GM15510 (cell line): Measurements from ENCODE around the gene BHLHE23.

ENCODE experiments used
- POLR2A ChIP-seq: IDR thresholded peaks from 3 replicates; pipeline ENCODE4 v1.6.1; 2011; ENCODE audit warnings: borderline replicate concordance; ENCODE audit not compliant: insufficient read length; ENCODE audit errors: extremely low read depth

Gene BHLHE23

DNA sequence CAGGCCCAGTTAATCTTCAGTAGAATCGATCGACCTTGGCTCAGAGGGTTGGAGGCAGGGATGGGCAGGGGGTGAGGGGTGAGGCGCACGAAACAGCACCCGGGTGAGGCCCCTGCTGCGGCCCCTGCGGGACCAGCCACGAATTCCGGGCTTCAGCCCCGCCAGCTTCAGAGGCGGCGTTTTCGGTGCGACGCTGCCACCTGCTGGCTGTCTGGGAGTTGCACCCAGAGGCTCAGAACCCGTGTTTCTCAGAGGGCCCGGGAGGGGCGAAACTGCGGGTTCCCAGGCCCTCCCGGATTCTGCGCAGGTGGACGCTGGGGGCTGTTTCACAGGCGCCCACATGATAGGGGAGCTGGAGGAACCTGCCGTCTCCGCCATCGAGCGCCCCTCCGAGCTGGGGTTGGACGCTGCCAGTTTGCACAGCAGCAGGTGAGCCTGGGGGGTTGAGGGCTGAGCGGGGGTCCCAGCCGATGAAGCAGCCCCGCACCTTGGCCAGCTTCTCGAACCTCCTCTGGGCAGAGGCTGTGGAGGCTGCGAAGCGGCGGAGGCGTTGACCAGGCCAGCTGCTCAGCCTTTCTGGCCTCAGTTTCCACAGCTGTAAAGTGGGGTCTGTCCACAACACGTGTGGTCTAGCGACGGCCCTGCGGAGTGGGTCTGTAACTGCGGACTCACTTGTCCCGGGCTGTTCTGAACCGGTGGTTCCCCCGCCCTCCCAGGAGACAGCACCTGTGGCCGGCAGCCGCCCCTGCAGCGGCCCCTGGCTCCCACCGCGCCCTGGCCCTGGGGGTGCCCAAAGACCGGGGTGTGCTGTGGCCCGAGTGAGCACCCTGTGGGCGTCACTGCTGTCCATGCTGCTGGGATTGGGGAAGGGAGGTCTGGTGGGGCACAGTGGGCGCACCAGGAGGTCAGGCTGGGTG is 2.5 kb upstream of the BHLHE23 start:
- peak; percentile 52 for TF ChIP-seq POLR2A

DNA sequence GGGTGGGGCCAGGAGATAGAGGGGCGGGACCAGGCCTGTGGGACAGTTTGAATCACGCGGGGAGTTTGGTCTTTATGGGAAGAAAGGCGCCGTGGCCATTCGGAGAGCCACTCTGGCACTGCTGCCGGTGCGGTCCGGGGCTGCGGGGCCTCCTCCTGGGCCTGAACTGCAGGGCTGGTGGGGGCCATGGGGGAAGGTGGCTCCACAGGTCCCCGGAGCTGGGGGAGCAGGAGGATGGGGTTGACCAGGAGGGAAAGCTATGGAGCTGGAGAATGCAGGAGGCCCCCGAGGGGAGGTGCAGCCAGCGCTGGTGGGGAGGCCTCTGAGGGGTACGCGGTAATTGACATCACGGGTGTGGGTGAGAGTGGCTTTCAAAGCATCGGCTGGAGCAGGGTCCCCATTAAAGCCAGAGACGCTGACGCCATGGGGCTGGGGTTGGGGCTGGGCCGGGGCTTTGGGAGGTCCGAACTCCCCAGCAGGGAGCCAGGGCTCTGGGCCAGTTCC is 1.8 kb upstream of the BHLHE23 start:
- TF ChIP-seq POLR2A = no peak

GRCh38 chr20:63007646-63008488 is 1.1 kb upstream of the BHLHE23 start:
- no peak for TF ChIP-seq POLR2A

DNA sequence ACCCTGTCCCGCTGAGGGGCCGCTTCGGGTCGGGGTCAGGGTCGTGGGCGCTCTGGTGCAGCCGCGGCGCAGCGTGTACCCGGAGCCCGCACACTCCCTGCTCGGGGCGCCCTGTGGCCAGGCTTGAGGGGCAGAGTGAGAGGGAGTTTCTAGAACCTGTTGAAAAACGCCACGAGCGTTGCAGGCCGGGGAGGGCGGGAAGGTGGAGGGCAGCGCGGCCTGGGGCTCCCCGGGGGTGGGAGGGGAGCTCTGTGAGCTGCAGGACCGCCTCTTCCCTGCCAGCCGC is 539 bp upstream of the BHLHE23 start:
- no peak for TF ChIP-seq POLR2A

DNA sequence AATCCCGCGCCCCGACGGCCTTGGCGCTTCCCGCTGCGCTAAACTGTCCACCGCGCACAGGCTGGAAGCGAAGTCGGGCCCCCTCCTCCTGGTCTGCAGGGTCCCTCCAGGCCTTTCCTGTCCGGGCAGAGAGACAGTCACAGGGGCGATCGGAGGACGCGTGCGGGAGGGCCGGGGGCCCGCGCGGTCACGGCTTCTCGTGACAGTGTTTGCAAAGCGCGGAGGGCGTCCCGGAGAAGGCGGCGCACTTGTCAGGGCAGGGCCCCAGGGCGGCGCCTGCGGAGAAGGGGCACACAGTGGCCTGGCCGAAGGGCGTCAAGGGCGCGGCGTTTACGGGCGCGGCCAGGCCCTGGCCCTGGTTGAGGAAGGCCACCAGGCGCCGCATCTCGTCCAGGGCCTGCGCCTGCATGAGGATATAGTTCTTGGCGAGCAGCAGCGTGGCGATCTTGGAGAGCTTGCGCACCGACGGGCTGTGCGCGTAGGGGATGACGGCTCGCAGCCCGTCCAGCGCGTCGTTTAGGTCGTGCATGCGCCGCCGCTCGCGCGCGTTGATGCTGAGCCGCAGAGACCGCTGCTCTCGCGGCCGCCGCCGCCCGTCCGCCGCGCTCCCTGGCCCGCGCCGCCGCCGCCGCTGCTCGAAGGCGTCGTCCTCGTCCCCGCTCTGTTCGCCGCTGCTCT is 763 bp downstream of the BHLHE23 start:
- no peak for TF ChIP-seq POLR2A

- TF ChIP-seq POLR2A = no peak
These were observed 1.4 kb downstream of the BHLHE23 start for GRCh38 chr20:63005365-63005861.

GRCh38 chr20:63004607-63005364 is 2.0 kb downstream of the BHLHE23 start:
- TF ChIP-seq POLR2A = no peak

DNA sequence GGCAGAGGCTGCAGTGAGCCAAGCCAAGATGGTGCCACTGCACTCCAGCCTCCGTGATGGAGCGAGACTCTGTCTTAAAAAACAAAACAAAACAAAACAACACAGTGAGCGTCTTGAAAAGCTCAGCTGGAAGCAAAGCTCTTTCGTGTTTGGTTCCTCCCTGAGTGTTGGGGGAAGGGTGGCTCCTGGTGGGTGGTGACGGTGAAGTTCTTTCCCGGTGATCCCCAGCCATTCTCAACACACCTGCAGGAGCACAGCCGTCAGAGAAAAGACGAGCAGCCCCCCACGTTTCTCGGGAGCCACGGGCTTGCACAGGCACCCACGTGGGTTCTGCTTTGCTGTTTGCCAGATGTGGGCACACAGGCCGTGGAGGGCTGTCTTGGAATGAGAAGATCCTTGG is 3.2 kb downstream of the BHLHE23 start:
- no peak for TF ChIP-seq POLR2A

DNA sequence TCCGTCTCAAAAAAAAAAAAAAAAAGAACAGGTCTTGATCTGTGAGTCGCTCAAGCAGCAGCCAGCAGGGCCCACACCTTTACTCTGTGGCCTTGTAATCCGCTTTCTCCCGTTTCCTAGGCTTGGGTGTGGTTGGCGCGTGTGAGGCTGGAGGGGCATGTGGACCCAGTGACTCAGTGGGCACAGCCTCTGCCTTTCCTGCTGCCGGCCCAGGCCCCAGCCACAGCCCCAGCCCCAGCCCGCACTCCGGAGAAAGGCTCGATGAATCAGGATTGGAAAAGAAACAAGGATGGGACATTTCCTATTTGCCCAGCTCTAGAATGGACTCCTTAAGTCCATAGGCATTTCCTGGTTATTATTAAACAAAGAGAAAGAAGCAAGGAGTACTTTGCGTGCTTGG is 4.3 kb downstream of the BHLHE23 start:
- TF ChIP-seq POLR2A = no peak

DNA sequence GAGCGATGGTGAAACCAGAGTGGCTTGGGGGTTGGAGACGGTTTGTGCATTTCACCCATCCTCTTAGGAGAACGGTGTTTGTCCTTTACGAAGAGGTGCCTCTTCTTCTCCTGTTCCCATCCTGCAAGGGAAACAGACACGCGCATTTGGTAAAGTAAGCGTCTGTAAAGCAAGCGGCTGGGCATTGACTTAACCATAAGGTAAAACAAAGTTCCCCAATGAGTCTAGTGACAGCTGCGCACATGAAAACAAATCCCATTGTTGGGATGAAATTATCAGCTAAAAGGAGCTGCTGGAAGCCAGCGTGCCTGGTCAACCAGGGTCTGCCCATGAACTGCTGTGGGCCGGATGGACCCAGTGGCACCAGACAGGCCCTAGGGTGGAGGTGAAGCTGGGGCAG is 5.8 kb downstream of the BHLHE23 start:
- no peak for TF ChIP-seq POLR2A

DNA sequence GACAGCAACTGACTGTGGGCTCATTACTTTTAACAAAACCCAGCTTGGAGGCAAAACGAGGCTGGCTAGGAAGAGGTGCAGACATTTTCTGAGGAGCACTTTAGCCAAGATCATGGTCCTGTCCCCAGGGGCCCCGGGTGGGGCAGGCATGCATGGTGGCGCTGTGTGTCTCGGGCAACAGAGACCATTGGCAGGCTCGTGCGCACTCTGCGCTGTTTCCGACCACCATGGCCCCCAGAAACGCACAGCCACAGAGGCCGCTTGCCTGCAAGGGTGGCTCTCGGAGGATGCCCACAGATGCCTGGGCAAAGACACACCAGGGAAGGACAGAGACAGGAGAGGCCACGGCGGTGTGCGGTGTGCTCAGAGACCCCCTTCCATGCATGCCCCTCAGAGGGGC is 6.7 kb downstream of the BHLHE23 start:
- TF ChIP-seq POLR2A = no peak

DNA sequence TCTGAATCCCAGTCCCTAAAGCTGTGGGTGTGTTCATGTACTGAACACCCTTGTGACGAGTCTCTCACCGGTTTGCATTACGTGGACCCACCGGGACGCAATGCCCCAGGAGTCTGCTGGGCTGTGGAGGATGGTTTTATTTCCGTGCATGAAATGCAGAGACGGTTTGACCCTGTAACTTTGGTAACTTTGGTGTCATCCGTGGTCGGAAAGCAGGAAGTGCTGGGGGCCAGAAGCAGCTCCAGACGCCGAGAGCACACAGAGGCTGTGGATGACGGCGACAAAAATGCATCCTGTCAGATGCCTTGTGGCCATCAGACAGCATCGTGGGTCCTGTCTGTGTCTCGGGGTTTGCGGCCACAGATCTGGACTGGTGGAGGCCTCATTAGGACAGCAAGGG is 7.2 kb downstream of the BHLHE23 start:
- no peak for TF ChIP-seq POLR2A

- no peak for TF ChIP-seq POLR2A
These were observed 8.3 kb downstream of the BHLHE23 start for GRCh38 chr20:62998449-62998848.

DNA sequence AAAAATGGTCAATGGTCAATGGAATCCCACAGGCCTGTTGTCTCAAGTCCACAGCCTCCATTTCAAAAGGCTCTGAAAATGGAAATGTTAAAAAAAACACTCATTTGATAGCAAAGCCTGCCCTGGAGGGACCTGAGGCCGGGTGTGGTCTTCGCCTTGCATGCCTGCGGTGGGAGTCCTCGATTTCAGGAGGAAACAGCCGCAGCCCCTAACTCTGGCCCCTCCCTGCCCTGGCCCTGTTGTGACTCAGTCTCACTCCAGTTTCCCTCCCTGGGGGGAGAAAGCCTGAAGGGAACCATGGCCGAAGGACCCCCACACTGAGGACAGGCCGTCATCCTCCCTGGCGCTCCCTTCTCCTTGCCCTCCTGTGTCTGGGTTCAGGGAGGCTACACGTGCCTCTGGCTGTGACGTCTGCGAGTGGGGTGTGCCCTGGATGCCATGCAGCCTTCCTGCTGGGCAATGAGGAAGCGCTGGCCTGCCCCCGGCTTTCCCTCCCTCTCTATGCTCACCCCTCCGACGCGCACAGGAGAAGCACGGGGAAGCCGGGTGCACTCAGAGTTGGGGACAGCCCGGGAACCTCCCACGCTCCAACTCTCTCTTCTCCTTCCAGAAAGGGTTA is 9.2 kb downstream of the BHLHE23 start:
- no peak for TF ChIP-seq POLR2A
